ENCODE results near the gene SEBOX.

- no peak for TF ChIP-seq CTCF (IDR thresholded peaks at IDR 0.05; ENCODE audit: low read length)
- no peak for TF ChIP-seq EZH2 (optimal IDR thresholded peaks at IDR 0.05; ENCODE audit: low read depth, low read length)
These were observed 31.7 kb upstream of the SEBOX start for GRCh38 chr17:28396635-28397239.
